Dedifferentiated amniotic fluid mesenchymal stem cell (primary cell): ENCODE measurements around the gene HABP4.

Experiments
- DNase-seq: peaks from one replicate; pipeline ENCODE4 v3.0.0-alpha.2; 2016; ENCODE audit errors: extremely low spot score

Gene HABP4

DNA sequence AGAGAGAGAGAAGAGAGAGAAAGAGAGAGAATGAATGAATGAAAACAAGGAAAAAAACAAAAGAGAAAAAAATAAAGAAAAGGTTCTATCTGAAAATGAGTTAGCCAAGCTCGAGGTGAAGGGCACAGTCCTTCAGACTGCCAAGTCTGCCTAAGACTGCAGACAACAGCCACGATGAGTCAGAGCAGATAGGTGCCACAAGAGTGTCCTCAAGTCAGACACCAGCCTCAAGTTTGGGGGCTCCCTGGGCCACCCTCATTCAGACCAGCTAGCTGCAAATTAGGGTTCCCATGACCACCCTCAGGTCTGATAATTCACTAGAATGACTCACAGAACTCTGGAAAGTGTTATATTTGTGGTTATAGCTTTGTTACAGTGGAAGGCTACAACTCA is 13.9 kb upstream of the HABP4 start:
- no peak for DNase-seq

DNA sequence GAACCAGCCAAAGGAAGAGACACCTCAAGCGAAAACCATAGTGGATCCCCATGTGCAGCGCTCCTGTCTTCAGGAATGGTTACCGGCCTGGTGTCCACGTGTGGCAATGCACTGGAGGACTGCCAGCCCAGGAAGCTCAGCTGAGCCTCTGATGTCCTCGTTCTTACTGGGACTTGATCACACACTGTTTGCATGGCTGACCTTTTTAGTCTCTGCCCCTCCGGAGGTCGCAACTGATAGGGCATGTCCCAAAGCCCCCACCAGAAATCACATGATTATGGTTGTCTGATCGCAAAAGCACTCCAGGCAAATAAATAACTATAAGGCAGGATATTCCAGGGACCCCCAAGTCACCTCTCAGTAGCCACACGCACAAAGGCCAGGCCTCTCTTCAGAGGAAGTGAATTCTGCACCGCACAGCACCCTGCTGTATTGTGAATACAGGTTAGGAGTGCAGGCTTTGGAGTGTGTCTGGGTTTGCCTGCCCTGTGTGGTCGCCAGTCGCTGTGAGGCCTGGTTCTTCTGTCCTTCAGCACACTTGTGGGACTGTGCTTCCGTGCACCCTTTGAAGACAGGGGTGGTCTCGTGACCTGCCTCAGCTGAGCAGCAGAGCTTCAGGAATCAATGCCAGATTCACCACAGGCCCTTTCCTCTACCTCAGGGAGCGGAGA is 13.4 kb upstream of the HABP4 start:
- DNase-seq: peak; percentile 1

DNA sequence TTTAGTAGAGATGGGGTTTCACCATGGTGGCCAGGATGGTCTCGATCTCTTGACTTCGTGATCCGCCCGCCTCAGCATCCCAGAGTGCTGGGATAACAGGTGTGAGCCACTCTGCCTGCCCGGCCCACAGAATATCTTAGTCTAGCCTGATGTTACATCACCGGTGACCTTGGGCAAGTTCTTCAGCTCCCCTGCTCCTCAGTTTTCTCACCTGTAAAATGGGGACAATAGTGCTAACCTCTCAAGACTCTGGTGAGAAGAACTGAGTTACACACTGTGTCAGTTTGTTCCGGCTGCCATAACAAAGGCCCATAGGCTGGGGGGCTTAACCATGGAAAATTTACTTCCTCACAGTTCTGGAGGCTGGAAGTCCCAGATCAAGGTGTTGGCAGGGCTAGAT is 12.5 kb upstream of the HABP4 start:
- DNase-seq: no peak

DNA sequence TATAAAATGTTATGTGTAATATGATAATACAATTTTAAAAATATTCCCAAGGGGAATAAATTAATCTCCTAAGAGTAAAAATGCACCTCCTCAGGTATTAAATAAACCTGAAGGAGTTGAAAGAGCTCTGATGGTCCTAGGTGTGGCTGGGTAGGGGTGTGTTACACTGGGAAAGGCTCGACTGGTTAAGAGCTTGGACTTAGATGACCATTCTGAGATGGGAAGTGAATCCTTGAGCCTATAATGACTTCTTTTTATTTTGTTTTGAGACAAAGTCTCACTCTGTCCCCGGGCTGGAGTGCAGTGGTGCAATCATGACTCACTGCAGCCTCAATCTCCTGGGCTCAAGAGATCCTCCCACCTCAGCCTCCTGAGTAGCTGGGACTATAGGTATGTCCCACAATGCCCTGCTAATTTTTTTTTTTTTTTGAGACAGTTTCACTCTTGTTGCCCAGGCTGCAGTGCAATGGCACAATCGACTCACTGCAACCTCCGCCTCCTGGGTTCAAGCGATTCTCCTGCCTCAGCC is 9.2 kb upstream of the HABP4 start:
- DNase-seq: no peak

DNA sequence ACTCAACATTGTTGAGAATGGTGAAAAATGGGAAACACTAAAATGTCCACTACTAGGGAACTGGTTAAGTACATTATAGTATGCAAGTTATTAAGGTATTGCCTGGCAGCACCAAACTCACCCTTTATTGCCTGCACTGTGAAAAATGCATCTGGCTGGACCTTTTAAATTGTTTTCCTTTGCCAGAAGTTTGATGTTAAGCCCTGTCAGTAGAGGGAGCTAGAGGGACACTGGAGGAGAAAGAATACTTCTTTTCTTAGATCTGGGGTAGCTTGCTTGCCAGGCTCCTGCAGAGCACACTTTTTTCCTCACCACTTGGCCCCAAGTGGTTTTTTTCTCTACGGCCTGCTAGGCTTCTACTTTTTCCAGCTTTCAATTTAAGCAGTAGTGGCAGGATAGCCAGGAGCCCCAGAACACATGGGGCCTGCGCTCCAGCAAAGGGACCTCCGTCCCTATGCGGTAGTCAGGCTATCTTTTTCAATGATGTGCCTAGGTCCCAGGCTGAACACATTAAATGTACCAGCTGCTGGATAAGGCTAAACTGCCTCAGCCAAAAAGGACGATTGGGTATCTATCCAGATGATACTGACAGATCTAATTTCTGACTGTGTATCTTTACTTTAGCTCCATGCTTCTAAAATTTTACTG is 8.0 kb upstream of the HABP4 start:
- peak; percentile 30 for DNase-seq

DNA sequence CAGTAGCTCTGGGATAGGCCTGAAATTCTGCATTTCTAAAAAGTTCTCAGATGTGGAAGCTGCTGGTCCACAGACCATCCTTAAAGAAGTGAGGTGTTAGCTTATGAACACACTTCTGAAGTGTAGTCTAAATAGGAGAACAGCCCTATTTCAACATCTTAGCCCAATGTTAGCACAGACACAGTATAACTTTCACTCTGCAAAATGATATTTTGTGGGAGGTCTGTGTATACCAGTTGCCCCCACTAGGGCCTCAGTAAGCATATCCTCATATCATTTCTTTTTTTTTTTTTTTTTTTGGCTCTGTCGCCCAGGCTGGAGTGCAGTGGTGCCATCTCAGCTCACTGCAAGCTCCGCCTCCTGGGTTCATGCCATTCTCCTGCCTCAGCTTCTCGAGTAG is 7.5 kb upstream of the HABP4 start:
- DNase-seq: no peak

DNA sequence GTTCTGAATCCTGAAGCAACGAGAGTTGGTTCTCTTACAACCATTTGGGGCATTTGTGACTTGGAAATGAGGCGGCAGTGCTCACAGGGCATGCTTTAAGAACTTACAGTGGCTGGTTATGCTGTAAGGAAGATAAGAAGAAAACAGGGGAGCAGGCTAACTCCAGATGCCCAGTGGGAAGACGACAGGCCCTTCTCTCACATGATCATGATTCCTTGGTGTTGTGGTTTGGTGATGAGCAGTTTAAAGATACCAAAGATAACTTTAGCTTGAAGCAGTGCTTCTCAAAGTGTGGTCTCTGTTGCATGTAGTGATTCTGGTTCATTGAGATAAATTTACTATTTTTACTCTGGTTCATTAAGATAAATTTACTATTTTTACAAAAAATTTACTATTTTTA is 2.6 kb upstream of the HABP4 start:
- no peak for DNase-seq

DNA sequence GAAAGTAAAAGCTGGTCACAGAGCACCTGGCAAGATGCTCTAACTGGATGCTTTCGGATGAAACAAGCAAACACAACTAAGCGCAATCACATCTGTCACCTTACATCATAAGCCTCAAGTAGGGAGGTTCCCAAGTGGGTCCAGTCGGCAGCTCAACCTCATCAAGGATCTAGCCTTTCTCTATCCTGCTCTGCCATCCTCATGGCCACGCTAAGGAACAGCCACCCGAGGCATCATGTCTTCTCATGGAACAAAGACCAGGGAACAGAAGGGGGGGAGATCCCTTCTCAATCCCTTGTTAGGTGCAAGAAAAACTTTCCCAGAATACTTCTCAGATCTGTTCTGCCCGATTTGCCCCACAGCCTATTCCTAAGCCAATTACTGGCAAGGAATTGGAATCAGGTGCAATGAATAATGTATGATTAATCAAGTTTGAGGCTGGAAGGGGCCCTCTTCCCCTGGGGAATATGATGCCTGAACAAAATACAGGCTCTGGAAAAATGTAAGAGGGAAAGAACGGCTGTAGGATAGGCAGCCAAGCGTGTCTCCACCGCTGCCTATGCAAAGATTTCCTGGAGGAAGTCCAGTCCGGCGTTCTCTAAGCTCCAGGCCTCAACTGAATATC is 1.3 kb upstream of the HABP4 start:
- no peak for DNase-seq

DNA sequence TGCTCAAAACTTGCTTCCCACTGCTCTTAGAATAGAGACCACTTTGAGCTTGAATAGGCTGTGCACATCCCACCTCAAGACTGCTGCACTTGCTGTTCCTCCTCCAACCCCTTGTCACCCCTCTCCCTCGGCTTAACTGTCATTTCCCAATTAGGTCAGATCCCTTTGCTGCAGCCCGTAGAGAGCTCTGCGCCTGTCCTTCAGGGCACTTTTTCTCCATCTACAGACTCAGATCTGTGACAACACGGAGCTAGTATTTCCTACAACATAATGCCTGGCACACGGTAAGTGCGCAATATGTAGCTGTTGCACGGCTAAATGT is 485 bp upstream of the HABP4 start:
- no peak for DNase-seq

DNA sequence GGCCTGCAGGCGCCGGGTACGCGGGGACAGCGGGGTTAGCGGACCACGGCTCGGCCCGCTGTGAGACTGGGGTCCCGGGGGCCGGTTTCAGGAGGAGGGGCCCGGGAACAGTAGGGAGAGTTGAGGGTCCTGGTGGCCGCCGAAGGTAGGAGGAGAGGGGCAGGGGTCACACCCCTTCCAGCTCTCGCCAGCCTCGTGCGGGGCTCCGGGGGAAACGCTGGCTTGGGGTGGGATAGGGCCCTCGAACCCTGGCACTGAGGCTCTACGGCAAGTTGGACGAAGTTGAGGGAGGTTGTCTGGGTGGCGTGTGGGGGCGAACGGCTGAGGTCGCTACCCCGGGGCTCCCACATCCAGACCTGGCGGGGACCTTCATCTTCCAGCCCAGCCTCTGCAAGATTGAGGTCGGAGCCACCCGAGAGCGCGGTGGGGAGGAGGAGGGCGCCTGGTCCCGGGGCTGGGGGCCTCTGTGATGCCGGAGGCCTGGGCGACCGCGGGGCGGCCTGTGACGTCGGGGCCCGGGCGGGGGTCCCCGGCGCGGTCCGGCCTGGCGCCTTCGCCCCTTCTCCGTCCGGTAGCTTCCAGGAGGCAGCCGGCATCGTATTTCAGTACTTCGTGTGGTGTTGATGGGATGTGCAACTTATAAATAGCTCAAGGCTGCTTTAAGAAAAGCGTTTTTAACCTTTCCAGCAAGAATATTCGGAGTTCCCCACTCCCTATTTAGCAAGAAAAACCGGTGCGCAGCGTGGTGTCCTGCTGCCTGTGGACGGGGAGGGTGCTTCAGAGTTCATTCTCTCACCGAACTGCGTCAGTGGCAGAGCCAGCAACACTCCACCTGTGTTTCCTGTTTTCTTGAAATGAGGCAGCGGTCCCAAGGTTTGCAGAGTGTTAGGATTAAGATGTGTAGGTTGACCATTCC is 902 bp downstream of the HABP4 start:
- no peak for DNase-seq

DNA sequence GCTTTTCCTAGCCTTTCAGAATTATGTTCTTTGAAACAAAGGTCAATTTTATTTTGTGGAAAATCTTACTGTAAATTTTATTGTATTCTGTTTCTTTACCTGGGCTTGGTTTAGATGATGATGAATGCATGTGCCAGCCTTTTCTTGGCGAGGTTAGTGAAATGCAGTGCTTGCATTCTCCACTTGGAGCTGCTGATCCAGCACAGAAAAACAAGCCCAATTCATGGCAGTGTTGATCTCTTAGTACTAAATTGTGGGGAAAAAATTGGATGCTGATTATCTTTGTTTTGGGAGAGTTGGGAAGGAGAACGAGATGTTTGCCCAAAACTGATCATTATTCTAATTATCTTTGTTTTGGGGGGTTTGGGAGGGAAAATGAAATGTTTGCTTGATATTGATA is 3.7 kb downstream of the HABP4 start:
- DNase-seq: no peak

DNA sequence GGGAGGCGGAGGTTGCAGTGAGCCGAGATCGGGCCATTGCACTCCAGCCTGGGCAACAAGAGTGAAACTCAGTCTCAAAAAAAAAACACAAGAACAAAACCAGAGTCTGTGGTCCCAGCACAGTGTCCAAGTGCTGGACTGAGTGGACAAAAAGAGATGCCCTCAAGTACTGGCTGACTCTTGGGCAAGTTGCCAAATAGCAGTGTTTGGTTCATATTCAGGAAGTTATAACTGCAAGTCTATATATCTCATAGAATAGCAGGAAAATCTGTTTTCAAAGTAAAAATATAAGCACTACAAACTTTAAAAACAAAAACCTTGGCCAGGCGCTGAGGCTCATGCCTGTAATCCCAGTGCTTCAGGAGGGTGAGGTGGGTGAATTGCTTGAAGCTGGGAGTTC is 7.3 kb downstream of the HABP4 start:
- no peak for DNase-seq

DNA sequence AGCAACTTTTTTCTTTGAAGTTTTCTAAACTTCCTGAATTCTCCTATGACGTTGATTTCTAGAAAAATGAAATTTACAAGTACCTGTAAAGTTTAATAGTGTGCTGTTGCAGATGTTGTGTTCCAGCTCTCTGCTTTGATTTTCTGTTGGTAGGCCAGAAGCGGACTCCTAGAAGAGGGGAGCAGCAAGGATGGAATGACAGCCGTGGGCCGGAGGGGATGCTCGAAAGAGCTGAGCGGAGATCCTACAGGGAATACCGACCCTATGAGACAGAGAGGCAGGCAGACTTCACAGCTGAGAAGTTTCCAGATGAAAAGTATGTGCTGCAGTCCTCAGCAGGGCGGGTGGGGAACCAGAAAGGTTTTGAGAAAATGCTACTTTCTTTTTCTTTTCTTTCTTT is 8.3 kb downstream of the HABP4 start:
- DNase-seq: no peak

DNA sequence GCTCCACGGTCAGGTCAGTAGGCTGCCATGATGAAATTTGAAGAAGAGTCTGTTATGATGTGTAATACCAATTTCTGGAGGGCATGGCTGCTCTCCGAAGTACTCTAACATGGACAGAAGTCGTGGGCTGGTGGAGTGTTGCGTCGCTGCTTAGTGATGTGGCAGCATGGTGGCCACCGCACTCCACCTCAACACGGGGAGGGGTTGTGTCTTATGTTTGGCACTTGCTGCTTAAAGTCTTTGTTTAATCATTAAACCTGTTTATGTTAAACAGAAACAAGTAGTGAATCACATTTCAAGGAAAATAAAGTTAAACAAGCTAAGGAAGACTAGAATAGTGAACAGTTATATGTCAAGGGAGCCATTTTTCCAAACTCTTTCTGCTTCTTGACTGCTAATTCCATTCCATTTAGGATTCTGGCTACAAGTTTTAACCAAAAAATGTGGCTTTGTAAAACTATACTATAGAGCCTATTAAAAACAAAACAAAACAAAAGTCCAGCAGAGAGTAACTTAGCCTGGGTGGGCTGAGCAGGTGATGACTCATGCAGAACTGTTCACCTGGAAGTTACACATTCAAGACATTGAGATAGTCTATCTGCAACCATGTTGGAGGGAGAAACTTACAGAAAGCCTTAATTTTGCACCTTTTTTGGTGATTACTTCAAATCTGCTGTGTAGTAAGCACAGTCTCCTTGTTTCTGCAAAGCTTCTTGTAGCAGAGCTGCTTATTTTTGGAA is 9.5 kb downstream of the HABP4 start:
- no peak for DNase-seq

DNA sequence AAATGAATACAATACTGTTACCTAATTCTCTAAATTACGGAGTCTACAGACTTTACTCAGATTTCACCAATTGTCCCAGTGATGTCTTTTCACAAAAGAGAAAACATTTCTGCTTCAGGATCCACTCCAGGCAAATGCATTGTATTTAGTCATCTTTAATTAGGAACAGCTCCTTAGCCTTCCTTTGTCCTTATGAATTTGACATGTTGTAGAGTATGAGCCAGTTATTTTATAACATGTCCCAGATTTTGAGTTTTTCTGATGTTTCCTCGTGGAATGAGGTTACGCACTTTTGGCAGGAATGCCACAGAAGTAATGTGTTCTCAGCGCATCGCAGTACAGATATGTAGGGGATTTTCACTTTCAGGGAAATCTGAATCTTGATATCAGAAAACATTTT is 10.5 kb downstream of the HABP4 start:
- peak; percentile 46 for DNase-seq

DNA sequence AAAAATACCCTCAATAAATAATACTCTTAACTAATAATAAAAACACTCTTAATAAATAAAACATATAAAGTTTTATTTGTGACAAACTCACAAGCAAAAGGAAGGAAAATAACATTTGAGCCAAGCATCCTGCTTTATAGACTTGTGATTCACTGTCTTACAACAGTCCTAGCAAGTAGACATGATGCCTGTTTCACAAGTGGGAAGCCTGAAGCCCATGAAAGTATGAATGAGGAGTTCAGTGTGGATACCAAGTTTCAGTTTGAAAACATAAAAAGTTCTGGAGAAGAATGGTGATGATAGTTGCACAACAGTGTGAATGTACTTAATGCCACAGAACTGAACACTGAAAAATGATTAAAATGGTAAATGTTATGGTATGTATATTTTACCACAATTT is 10.9 kb downstream of the HABP4 start:
- peak; percentile 51 for DNase-seq

DNA sequence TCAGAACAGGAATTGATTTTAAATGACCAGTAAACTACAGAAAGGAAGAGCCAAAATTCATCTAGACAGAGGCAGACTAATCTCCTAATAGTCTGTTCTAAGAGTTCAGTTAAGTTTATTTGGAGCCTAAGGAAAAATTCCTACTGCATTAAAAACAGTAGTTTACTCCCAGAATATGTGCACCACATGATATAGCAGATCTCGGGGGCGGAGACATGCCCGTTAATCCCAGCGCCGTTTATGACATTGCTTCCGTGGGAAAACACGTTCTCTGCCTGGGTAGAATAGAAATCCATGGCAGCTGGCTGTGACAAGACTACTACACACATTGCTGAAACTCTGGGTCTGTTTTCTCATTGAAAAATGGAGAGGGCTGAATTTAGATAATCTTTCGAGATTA is 11.4 kb downstream of the HABP4 start:
- no peak for DNase-seq

DNA sequence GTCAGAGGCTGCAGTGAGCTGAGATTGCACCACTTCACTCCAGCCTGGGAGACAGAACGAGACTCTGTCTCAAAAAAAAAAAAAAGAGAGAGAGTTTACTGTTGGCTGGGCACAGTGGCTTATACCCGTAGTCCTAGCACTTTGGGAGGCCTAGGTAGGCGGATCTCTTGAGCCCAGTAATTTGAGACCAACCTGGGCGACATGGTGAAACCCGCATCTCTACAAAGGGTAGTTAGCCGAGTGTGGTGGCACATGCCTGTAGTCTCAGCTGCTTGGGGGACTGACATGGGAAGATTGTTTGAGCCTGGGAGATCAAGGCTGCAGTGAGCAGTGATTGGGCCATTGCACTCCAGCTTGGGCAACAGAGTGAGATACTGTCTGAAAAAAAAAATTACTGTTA is 12.6 kb downstream of the HABP4 start:
- DNase-seq: no peak

DNA sequence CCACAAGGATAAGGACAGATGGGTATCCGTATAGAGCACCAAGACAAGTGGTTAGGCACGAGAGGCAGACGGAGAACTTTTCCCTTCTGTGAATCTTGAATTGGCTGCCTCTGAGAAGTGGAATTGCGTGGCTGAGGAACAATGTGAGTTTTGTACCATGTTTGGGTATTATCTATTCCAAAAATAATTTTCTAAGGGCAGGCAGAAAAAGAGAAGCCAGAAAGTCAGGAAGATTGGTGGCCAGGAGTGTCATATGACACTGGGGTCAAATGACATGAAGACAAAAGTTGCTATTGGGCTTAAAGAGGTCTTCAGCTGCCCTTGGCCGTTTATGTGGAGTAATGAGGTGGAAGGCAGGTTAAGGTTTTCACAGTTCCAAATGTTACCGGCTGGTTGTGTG is 14.5 kb downstream of the HABP4 start:
- no peak for DNase-seq

DNA sequence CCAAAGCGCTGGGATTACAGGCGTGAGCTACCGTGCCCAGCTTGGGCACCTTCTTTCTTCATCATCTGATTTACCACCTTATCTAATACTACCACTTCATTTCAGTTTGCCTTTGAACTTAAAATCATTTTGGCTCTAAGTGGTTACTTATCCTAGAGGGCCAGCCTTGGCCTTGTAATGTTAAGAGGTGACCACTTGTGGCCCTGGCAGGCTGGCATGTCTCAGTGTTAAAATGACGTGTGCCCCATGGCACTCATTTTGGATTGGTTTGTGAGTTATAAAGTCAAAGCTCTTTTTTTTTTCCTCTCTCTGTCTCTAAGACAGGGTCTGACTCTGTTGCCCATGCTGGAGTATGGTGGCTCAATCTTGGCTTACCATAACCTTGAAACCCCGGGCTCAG is 17.8 kb downstream of the HABP4 start:
- no peak for DNase-seq

DNA sequence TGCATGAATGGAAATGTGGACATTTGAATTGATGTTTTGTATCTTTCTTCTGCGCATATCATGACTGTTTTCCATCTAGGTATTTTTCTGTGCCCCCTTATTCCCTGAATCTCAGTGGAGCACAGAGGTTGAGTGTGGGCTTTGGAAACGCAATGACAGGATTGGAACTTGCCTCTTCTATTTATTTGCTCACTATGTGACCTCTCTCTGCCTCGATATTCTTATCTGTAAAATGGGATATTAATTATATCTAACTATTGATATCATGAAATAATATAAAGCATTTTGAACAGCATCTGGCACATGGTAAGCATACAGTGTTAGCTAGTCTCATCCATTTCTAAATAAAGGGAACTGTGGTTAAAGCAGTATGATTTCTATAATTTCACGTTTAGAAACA is 26.0 kb downstream of the HABP4 start:
- no peak for DNase-seq

DNA sequence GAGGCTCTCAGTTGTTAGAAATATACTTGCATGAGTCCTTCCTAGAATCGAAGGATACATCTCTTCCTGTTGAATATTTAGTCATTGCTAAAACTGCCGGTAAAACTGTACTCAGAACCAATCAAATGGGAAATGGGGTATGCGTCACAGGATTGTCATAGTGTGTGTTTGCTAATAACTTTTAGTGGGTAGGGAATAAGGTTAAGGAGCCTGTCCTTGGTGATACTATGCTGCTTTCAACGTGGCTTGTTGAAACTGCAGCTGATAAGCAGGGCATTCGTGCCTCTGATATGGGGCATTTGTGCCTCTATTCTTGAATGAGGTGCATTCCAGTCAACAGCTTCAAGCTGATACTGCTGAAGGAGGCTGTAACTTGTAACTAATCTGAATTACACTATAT is 26.6 kb downstream of the HABP4 start:
- DNase-seq: no peak
